ENCODE measurements around the gene PROKR2.

Gene PROKR2

GRCh38 chr20:5279661-5280060 is 37.1 kb downstream of the PROKR2 start:
- no peak for DNase-seq

GRCh38 chr20:5272268-5272667 is 44.5 kb downstream of the PROKR2 start:
- DNase-seq, result no peak

- DNase-seq, result no peak
Observed at GRCh38 chr20:5270603-5271002, 46.2 kb downstream of the PROKR2 start.

GRCh38 chr20:5268449-5268848 is 48.3 kb downstream of the PROKR2 start:
- DNase-seq, result no peak

- no peak for DNase-seq
Observed at GRCh38 chr20:5267092-5267491, 49.7 kb downstream of the PROKR2 start.

All from GDM1 (cell line).